Stimulated activated CD8-positive, alpha-beta memory T cell treated with anti-CD3 and anti-CD28 coated beads, Interleukin-15, amount 100 ng/mL, for 48 hours (primary cell): ENCODE measurements around the gene VPS13D.

ENCODE experiments used
- DNase-seq, 2 donors: peaks; one replicate each; pipeline ENCODE4 v3.0.0-alpha.2; 2020; ENCODE audit warnings: low read depth in 2 of 2

Gene VPS13D

DNA sequence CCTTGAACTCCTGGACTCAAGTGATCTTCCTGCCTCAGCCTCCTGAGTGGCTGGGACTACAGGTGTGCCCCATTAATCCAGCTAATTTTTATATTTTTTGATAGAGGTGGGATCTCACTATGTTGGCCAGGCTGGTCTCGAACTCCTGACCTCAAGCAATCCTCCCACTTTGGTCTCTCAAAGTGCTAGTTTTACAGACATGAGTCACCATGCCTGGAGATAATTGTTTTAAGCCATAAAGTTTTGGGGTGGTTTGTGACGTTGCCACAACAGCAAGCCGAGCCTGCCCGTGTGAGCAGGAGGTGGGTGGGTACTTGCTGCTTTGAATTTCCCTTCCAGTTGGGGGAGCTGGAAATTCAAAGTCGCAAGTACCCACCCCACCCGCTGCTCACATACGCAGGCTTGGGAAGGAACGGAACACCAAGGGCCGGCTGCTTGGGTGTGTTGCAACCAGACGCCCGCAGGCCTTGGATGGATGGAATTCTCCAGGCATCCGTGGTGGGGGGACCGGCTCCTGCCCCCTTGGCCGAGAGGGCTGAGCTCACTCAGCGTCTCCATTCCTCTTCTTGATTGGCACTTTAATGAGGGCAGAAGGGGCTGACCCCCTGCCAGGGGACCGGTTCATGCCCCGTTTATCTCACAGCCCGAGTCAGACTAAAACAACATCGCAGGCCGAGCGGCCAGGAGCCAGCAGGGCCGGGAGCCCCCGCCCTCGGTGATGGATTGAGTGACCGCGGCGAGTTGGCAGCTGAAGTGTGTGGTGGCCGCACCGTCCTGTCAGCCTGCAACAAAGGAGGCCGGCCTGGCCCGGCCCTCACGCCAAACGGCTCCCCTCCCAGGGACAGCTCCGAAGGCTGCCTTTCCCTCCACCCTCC lies 310.1 kb downstream of the VPS13D start:
- no peak for DNase-seq

DNA sequence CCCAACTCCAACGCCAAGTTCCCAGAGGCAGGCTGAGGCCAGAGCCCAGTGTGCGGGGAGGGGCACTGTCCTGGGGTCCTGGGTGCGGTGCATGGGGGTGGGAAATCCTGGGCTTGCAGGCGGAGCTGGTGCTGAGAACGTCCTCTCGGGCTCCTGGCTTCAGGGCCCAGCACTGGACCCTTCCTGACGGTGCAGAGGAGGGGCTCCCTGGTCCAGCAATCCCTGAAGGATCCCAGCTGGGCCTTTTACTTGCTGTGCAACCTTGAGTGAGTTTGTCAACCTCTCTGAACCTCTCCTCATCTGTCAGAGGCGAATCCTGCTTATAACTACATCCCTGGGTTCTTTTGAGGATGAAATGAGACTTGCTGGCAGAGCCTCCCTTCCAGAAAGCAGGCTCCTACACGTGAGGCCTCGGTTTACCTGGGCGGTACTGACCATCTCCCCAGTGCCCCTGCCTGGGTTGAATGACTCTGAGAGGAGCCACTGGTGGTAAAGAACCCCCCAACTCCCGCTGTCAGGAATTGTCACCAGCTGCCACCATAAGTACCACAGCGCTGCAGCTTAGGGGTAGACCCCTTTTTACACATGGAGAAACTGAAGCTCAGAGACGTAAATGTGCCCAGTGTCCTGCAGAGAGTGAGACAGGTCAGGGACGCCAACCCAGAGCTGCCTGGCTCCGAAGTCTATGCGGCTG lies 310.9 kb downstream of the VPS13D start:
- DNase-seq, result no peak

- no peak for DNase-seq
These were observed 311.7 kb downstream of the VPS13D start for GRCh38 chr1:12541274-12542137.

DNA sequence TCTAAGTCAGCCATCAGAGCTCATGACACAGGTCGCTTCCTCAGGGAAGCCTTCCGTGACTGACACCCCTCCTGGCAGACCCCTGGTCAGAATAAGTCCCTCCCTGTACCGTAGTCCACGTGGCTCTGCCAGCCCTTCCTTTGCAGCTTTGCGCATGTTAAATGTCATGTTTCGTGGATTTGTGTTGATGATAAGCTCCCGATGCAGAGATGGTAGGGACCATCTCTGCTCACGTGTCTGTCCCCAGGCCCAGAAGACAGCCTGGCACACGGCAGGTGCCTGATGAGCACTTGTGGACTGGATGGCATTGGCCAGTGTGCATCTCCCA lies 312.3 kb downstream of the VPS13D start:
- DNase-seq, result no peak

DNA sequence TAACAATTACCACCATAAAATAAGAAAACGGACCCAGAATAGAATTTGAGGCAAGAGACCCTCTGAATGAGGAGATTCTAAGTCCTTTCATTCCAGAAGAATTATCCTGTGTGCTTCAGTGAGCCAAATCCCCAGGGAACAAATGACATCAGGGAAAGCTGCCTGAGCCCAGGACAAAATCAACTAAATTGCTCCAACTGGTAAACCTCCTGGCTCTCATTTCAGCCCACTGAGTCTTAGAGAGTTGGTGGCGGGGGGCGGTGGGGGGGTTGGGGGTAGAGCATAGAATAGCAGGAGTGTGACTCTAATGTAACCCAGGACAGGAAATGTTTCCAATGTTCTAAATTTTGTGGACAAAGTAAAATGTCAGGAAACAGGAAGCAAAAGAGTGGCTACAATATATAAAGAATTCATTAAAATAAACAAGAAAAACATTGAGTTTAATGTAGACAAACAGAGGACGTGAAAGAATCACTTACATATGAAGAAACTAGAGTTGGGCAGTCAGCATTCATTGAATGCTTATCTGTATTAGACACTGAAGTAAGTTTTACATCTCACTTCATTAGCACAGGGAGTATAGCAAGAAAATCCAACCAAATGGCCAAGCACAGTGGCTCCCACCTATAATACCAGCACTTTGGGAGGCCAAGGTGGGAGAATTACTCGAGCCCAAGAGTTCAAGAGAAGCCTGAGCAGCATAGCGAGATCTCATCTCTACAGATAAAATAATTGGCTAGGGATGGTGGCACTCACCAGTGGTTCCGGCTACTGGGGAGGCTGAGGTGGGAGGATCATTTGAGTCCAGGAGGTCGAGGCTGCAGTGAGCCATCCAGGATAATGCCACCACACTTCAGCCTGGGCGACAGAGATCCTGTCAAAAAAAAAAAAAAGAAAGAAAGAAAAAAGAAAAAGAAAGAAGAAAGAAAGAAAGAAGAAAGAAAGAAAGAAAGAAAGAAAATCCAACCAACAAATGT lies 313.1 kb downstream of the VPS13D start:
- no peak for DNase-seq

DNA sequence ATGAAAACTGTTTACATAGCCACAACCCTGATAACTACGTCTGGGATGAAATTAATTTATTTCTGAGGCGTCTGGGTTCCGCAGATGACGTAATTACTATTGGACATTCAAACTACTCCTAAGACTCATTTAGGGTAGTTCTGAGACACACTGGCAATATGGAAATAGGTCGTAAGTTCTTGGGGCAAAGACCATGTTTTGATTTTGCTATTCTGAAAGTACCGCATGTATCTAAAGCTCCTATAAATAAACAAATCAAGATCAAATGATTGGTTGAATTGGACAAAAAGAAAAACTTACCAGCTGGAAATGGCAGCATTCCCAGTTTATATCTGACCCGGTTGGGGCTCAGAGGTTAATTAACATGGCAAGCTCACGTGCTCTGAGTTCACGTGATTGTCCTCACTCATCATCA lies 313.9 kb downstream of the VPS13D start:
- DNase-seq, result no peak

- no peak for DNase-seq
These were observed 314.5 kb downstream of the VPS13D start for GRCh38 chr1:12544357-12544756.

DNA sequence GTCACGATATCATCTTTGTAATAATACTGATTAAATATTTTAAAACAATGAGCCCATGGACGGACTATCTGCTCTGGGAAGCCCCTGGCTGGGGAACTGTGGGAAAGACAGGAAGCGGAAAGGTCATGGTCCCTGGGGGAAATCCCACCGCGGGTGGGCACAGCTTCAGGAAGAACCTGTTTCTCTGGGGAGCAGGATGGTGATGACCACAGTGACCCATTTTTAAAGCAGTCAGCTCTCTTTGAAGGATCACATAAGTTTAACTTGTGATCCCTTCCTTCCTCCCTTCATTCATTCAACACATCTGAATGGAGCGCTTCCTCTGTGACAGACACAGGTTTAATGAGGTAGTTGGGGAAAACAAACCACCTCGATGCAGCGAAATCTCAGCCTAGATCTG lies 315.2 kb downstream of the VPS13D start:
- no peak for DNase-seq

DNA sequence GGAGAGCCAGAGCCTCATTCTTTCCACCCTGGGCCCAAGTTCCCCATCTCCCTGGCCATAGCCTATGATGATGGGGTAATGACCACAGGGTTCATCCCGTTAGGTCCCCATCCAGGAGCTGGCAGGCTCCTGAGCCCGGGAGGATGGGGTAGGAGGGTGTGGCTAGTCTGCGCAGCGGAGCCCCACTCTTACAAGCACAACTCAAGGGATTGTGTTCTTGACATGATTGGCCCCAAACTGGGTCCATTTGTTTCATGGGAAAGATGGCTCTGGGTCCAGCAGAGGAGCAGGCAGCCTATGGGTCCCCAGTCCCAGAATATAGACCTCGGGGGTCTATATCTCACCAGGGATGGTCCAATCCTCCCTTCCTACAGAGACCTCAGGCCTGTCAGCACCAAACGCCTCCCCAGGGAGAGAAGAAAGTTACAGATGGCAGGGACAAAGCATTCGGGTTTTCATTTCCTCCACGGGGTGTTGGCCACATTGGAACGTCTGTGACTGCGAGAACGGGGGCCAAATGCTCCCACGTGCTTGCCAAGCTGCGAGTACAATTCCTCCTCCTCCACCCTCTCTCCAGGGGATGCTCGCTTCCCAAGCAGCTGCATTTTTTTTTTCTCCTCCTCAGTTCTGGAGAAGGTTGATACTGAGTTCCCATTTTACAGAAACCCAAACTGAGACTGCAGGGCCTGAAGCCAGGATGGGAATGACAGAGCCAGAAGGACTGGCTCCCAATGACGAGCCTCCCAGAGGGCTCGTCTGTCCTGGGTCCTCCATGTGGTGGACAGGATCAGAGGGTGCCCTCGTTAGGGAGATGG lies 317.1 kb downstream of the VPS13D start:
- no peak for DNase-seq

DNA sequence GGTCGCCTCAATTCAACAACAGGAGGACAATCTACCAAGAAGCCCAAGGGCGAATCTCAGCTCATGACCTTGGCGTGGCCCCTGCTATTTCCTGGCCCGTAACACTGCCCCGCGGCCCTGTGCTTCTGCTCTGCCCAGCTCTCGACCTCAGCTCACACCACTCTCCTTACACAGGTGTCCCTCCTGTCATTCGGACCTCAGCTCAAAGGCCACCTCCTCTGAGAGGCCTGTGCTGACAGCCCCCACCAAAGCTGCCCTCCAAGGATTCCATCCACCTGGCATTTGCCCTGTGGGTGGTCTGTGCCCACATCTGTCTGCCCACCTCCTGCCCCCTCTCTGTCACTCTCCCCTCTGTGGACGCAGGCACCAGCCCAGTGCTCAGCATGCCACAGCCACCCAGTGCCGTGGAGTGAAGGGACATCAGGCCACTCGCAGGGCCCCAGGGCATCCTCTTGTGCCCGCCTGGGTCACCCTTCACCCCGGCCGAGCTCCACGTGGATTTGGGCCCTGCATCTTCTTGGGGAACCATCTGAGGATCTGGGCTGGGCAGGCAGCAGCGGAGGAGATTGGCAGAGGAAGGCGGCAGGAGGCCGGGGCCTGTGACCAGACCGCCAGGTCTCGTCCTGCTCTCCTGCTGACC lies 317.9 kb downstream of the VPS13D start:
- DNase-seq, result no peak

DNA sequence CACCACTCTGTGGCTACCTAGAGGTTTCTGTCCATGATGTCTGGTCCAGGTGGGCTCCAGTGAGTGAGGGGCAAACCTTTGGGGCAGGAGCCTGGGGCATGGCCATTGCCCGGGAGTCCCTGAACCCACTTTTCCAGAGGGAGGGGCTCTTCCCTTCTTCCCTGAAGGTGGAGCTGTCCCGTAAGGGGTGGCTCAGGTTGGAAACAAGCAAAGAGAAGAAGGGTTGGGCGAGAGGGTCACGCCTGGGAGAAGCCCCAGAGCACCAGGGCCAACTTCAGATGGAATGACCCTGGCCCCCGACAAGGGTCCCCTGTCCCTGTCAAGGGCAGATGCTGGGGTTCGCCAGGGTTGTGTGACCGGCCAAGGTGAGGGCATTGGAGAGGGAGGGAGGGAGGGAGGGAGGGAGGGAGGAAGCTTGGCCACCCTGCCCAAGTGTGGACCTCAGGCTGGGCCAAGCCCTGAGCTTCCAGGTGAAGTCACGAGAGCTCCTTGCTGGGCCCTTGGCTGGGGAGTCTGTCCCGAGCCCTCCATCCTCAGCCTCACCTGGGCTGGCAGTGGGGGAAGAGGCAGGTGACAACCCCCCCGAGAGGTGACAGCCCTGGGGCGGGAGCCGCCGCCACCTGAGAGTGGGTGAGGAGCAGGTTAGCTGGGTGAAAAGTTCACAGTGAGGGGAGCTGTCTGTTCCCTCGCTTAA lies 318.6 kb downstream of the VPS13D start:
- DNase-seq, result no peak

- DNase-seq, result no peak
These were observed 319.2 kb downstream of the VPS13D start for GRCh38 chr1:12548973-12549459.

DNA sequence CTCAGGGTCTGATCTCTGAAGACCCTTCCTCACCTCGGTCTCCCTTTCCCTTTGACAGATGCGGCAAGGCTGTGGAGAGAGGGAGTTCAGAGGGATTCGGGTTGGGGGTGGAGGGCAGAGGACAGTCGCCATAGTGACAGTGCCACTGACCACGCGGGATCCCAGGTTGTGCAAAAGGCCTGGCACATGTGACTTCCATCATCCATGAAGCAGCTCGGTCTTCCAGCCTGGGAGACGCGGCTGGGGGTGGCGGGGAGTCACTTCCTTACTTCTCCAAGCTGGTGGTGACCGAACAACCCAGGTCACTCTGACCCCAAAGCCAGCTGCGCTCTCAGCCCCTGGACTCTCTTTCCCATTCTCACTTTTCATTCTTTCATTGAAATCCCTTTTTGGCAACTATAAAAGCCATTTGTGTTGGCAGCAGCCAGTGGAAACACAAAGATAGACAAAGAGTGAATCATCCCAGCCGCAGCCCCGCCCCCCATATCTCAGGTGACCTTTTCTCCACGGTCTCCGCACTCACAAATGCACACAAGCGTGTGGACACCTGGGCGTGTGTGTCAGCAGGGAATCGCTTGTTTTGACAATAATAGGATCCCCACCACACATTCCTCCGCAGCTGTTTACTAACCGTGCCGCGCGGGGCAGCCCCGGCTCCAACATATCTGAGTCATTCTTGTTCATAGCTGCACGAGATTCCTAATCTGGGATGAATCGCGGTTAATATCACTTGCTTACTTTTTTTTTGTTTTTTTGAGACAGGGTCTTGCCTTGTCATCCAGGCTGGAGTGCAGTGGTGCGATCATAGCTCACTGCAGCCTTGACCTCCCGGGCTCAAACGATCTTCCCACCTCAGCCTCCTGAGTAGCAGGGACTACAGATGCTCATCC lies 319.9 kb downstream of the VPS13D start:
- no peak for DNase-seq

DNA sequence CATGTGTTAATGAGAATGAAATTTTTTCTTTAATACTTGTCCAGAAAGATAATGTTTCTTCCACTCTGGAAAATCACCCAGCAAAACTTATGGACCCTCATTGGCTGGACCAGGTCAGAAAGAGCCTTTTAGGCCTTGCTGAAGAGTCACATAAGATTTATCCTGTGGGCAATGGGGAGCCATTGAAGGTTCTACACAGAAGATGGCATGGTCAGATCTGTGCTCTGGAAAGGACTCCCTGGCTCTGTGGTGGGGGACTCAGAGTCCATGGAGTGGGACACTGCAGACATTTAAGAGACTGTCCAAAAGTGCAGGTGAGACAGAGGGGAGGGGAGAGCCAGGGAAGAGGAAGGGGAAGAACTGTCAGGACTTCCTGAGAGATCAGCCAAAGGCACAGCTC lies 321.8 kb downstream of the VPS13D start:
- DNase-seq, result no peak

DNA sequence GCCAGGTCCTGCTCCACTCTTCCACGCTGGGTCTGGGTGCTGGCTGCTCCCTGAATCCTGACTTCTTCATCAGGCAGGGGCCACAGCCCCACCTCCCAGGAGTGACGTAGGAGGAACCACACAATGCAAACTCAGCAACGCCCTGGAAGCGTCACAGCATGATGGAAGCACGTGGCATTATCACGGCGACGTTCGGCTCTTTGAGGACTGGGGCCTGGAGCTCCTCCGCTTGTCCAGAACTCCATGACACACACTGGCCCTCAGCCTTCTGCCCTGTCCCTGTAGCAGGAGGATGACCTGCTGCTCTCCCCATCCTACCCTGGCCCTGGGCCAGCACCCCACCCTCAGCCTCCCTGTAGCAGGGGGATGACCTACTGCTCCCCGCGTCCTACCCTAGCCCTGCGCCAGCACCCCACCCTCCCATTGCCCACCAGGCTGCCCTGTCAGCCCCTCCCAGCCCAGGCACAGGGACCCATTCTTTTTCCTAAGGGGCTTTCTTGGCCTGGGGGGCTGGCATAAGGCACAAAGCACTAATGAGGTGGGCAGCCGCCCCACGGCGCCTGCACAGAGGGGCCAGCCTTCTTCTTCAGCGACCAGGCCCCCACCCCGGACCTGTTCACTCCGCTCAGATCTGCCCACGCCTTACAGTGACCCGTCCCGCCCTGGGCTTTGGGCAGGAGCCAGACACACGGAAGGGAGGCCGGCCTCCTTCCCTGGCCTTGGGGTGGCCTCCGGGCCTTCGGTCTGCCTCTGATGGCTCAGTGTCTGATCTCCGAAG lies 322.5 kb downstream of the VPS13D start:
- DNase-seq, result no peak

- no peak for DNase-seq
These were observed 323.4 kb downstream of the VPS13D start for GRCh38 chr1:12552951-12553921.
